Hepatic stellate cell (primary cell): ENCODE measurements around the gene CA9.
A peak's percentile ranks its signal among the peaks of the same experiment; 100 is the strongest.

Source experiments
- DNase-seq: peaks from one replicate; pipeline ENCODE4 v3.0.0; 2011; ENCODE audit warnings: low spot score

Gene CA9

DNA sequence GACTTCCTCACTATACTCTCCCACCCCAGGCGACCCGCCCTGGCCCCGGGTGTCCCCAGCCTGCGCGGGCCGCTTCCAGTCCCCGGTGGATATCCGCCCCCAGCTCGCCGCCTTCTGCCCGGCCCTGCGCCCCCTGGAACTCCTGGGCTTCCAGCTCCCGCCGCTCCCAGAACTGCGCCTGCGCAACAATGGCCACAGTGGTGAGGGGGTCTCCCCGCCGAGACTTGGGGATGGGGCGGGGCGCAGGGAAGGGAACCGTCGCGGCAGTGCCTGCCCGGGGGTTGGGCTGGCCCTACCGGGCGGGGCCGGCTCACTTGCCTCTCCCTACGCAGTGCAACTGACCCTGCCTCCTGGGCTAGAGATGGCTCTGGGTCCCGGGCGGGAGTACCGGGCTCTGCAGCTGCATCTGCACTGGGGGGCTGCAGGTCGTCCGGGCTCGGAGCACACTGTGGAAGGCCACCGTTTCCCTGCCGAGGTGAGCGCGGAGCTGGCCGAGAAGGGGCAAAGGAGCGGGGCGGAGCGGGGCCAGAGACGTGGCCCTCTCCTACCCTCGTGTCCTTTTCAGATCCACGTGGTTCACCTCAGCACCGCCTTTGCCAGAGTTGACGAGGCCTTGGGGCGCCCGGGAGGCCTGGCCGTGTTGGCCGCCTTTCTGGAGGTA, 2.1 kb downstream of the CA9 start:
- DNase-seq = no peak

DNA sequence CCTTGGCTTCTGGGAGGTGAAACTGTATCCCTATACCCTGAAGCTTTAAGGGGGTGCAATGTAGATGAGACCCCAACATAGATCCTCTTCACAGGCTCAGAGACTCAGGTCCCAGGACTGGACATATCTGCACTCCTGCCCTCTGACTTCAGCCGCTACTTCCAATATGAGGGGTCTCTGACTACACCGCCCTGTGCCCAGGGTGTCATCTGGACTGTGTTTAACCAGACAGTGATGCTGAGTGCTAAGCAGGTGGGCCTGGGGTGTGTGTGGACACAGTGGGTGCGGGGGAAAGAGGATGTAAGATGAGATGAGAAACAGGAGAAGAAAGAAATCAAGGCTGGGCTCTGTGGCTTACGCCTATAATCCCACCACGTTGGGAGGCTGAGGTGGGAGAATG, 5.4 kb downstream of the CA9 start:
- no peak for DNase-seq

DNA sequence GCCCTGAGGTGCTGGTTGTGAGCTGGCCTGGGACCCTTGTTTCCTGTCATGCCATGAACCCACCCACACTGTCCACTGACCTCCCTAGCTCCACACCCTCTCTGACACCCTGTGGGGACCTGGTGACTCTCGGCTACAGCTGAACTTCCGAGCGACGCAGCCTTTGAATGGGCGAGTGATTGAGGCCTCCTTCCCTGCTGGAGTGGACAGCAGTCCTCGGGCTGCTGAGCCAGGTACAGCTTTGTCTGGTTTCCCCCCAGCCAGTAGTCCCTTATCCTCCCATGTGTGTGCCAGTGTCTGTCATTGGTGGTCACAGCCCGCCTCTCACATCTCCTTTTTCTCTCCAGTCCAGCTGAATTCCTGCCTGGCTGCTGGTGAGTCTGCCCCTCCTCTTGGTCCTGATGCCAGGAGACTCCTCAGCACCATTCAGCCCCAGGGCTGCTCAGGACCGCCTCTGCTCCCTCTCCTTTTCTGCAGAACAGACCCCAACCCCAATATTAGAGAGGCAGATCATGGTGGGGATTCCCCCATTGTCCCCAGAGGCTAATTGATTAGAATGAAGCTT, 6.1 kb downstream of the CA9 start:
- no peak for DNase-seq

DNA sequence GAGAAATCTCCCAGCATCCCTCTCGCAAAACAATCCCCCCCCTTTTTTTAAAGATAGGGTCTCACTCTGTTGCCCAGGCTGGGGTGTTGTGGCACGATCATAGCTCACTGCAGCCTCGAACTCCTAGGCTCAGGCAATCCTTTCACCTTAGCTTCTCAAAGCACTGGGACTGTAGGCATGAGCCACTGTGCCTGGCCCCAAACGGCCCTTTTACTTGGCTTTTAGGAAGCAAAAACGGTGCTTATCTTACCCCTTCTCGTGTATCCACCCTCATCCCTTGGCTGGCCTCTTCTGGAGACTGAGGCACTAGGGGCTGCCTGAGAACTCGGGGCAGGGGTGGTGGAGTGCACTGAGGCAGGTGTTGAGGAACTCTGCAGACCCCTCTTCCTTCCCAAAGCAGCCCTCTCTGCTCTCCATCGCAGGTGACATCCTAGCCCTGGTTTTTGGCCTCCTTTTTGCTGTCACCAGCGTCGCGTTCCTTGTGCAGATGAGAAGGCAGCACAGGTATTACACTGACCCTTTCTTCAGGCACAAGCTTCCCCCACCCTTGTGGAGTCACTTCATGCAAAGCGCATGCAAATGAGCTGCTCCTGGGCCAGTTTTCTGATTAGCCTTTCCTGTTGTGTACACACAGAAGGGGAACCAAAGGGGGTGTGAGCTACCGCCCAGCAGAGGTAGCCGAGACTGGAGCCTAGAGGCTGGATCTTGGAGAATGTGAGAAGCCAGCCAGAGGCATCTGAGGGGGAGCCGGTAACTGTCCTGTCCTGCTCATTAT, 6.8 kb downstream of the CA9 start:
- no peak for DNase-seq

DNA sequence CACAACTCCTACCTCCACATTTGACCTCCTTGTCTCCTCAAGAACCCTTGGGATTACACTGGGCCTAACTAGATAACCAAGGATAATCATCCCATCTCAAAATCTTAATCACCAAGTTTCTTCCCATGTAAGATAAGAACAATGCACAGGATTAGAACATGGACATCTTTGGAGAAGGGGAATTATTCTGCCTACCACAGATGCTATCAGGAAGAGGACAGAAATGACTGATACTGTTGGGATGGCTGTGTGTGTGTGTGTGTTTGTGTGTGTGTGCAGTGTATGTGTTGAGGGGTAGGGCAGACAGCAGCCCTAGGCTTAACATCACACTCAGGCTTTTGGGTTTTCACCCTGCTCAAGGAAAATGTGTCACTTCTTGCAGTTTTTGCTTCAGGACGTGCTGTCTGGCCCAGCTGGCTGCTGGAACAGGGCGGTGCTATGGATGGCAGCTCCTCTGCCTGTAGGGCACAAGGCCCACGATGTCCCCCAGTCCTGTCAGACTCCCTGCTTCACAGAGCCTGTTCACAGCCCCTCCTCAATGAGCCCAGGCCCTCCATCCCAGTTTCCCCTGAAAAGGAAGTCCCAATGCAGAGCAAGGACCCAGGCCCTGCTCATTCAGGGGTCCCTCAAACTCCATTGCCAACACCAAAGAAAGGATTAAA, 7.7 kb downstream of the CA9 start:
- no peak for DNase-seq

DNA sequence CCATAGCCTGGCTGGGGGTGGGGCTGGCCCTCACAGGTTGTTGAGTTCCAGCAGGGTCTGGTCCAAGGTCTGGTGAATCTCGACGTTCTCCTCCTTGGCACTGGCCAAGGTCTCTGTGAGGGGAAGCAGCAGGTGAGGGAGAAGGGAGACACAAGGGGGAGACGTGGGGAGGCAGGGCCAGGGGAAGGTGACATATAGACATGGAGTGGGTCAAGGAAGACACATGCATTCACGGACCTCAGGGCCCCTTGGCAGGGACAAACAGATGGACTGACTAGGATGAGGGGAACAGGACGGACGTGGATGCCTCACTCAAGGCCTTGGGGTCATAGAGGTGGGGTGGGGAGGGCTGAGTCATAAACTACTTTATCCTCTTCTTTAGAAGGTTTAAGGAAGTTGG, 8.3 kb downstream of the CA9 start:
- DNase-seq = no peak

DNA sequence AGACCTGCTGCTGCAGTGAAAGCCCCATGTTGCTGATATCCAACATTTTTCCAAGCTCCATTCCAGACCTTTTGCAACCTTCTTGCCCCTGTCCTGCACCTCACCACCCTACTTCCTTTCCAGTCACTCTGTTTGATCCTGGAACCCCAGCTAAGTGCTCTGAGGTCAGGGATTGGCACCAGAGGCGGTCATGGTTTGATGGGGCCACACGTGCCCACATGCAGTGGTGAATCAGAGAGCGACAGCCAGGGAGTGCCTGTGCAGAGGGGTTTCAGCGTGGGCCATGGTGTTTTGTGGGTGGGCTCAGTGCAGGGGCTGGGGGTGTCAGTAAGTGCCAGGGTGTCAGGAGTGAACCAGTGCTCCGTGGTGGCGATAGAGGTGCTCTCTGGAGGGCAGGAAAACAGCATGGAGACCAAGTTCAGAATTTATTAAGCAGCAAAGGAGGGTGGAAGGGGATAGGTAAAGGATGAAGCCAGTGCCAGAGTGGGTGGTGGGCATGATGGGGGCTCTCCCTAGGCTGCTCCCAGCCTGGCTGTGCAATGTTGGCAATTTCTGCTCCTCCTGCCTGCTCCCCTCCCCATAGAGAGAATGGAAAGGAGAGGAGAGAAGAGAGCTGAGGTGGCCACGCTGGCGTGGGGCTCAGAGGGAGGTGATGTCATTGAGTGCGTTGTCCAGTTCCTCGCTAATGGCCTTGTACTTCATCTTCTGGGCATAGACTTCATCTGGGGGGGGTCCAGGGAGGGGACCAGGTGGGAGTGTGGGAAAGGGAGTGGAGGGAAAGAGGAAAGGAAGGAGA, 9.0 kb downstream of the CA9 start:
- DNase-seq = no peak

DNA sequence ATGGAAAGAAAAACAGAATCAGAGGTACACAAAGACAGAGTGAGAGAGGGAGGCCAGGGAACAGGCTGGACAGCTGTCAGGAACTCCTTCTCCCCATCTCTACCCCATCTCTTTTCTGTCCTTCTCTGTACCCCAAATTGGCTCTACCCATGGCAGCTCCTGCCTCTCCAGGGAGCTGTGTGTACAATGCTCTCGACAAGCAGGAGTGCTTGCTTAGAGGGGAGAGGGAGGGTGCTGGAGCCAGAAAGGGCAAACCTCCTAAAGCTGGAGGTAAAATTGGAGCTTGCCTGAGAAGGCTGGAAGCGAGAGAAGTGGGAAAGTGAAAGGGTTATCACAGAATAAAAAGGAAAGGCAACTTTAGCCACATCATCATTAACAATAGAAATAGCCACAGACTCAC, 9.6 kb downstream of the CA9 start:
- DNase-seq = no peak

DNA sequence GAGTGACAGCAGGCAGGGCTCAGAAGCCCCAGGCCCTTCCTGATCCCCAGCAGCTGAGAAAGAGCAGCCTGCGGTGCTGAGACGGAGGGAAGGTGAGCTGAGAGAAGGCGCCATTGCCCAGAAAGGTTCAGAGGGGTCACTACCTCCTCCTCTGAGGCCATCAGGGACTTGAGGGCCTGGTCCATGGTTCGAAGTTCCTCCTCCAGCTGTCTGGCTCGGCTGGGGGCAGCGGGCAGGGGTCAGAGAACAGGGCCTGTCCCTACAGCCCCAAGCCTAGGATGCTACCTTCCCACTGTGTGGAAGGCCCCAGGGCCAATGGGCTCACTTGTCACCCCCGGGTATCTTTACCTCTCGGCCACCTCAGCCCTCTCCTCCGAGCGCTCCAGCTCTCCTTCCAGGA, 11.2 kb downstream of the CA9 start:
- DNase-seq = no peak

DNA sequence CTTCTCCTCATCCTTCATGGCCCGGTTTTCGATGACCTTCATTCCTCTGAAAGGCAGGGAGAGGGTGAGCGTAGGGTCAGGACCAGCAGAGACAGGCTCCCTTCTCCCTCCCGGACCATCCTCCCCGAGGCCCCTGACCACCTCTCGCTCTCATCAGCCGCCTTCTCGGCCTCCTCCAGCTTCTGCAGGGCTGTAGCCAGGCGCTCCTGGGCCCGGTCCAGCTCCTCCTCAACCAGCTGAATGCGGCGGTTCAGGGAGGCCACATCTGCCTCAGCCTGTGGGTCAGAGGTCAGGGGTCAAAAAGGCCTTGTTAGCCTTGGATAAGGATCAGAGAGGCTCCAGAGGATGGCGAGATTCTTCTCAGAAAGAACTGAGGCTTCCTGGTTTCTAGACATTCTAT, 11.8 kb downstream of the CA9 start:
- DNase-seq = no peak

DNA sequence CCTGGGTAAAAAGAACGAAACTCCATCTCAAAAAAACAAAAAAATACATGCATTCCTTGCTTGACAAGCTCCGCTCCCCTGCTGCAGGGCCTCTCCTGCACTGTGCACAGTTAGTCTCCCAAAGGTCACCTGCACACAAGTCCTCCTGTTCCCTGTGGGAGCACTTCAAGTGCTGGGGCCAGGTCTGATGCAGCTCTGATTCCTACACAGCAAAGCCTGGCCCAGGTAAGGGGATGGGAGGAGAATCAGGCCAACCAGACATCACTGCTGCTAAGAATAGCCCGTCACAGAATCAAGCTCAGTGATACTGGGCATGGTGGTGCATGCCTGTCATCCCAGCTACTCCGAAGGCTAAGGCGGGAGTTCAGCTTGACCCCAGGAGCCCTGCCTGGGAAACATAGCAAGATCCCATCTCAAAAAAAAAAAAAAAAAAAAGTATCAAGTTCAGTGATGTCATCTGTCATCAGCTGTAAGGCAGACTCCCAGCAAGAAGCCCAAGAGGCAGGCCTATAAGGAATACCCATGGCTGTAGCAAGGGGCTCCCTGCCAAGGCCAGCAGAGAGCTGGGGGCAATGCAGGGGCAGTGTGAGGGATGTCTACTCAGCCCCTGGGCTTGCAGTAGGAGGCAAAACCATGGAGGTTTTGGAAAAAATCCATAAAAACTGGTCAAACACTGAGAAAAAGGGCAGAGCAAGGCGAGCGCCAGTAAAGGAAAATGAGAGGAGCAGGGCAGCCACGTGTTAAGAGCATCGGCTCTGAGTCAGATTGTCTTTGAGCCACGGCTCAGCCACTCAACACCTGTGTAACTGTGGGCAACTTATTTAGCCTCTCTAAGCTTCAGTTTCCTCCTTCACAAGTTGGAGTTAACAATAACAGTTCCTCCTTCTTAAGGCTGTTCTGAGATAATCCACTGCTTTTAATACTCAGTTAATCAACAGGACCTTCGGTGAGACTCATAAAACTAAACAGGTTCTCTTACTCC, 12.8 kb downstream of the CA9 start:
- DNase-seq = peak; percentile 60

DNA sequence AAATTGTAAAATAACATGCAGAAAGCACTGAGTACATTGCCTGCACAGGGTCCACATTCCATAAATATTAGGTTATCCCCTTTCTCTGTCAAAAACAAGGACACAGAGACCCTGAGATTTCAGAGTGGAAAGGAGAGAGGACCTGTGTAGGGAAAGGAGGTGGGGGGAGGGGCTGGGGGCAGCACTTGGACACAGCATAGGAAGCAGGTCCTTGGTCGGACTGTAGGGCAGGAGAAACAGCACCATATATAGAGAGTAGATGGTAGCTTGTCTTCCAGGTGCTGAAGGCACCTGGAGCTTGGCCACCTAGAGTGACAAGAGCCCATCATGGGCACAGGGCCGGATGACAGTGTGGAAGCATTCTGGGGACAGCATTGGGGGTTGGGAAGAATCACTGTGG, 13.6 kb downstream of the CA9 start:
- no peak for DNase-seq

DNA sequence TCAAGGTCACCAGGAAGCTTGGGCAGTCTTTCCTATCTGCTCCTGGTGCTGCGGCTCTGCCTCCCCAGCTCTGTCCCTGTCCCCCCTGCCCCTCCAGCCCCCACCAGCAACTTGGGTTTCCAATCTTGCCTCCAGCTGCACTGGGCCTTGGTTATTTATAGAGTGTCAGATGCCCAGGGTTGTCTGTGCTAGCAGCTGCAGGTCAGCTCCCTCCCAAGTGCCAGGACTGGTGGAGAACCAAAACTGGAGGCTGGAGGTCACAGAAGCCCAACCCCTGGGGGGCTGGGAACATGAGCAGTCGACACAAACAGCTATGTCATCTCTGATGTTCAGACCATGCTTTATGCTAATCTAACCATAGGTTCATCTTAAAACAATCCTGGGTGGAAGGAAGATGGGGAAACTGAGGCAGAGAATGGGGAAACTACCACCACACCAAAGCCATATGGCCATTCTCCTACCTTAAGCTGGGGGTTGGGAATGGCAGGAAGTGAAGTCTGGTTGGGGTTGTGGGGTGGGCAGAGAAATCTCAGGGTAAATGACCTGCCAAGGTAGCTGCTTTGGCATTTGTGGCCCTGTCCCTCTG, 14.3 kb downstream of the CA9 start:
- DNase-seq = no peak

DNA sequence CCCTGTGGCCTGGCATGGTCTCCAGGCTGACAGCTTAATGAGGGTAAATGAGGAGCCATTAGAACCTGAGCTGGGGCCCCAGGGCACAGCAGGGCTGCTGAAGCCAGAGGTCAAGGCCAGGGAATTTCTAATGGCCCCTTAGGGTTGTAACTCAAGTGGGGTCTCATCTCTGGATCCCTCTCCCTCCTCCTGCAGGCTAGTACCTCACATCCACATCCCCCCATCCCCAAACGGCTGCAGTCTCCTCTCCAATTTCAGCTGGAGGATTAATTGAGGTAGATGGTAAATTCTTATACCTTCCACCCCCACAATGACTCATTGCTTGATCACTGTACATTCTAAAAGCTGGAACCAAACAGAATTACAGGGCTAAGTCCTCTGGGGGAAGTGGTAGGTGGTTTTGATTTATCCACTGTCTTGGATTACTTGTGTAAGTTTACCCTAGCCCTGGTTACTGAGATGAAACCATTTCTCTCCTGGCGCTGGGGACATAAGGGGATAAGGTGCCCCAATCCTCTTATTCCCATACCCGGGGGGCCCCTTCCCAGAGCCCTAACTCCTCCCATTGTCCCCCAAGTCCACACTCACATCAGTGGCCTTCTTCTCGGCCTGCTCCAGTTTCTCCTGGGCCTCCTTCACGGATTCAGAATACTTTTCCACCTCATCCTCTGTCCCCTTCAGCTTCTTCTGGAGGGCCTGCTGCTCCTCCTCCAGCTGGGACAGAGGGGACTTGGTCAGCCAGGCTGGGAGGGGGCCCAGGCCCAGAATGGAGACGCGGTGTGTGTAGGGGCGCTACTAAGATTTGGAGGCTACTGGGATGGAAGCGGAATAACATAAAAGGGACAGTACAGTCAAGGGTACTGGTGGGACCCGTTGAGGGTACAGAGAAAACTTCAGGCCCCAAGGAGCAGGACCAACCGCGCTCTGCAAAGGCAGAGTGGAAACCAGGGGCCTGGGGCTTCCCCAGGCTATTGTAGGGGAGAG, 15.1 kb downstream of the CA9 start:
- DNase-seq = peak; percentile 76

DNA sequence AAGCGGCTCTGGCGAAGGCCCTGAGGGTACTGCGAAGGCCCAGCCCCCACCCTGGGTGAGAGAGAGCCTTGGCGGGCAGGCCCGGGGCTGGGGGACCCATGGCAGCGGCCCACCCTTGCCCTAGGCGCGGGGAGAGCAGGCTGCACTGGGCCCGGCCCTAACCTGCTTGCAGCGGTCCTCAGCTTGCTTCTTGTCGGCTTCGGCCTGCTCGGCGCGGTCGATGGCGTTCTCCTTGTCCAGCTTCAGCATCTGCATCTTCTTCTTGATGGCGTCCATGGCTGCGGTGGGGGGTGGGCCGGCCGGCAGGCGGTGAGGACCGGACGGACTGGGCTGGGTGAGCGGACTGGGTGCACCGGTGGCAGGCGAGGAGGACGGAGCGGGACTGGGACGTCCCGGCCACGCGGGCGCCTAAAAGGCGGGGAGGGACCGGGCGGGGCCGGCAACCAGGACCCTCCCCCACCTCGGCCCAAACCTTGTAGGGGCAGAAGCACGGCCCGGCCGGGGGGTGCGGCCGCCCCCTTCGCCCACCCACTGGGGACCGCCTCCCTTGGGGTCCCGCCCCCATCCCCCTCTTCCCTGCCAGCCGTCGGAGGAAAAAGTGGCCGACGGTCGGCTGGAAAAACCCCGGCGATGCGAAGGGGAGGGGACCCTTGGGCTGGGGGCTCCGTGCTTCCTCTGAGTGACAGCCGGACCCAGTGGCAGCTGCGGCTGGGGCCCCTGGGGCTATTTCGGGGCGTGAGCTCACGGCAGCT, 16.0 kb downstream of the CA9 start, which contains the start of gene TPM2:
TSS of gene TPM2 (minus strand) at position 384 of the 752 bp plus-strand sequence. CDS start at position 276, 108 bp downstream.
- peak; percentile 92 for DNase-seq

DNA sequence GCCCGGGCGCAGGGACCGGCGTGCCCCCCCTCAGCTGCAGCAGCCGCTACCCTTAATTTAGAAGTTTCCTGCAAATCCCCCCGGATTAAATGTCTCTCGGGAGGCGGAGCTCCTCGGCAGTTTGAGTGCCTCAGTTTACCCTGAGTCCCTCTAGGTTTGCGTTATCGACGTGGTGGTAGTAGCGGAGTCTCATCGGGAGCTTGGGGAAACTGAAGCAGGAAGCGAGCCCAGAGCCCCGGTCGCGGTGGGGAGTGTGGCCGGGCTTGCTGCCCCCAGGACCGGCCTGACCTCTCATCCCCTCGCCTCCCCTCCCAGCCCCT, 16.5 kb downstream of the CA9 start:
- DNase-seq = no peak

DNA sequence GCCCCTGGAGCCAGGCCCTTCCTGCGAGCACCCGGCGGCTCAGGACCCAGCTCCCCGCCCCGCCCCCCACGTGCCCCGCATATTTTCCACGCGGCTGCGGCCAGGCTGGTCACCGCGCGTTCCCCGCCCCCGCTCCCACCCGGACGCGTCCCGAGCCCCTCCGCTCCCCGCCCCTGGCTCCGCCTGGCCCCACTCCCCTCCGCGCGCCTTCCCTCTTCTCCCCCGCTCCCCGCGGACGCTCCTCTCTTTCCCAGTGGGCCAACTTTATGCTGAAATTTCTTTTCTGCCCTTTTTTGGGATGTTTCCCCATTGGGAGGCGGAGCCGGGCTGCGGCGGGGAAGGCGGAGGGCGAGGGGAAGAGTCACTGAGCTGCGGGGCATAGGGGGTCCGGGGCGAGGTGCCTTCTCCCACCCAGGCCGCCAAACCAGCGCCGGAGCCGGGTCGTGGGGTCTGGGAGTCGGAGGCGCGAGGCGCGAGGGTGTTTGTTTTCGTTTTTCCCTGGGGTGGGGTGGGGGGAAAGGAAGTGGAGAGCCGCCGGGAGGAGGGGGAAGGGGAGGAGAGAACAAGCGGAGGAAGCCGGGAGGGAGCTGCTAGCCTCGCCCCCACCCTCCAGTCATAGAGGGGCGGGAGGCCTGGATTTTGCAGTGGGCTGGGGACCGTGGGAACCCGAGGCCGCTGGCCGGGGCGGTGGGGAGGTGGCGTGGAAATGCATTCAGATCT, 17.0 kb downstream of the CA9 start:
- peak; percentile 85 for DNase-seq

DNA sequence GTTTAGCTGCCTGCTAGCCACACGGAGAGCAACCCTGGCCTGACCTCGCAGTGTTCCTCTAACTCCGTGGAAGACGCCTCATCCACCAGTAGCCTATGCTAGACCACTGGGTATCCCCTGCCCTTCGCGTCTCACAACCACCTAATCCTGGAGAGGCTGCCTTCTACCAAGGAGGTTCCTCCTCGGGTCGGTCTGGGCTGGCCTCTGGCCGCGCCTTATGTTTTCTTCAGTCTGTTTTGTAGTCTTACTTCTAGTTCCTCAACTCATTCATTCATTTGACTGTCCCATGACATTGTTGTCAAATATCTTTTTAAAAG, 17.6 kb downstream of the CA9 start:
- no peak for DNase-seq
